ENCODE data around the gene PIP.

DNA sequence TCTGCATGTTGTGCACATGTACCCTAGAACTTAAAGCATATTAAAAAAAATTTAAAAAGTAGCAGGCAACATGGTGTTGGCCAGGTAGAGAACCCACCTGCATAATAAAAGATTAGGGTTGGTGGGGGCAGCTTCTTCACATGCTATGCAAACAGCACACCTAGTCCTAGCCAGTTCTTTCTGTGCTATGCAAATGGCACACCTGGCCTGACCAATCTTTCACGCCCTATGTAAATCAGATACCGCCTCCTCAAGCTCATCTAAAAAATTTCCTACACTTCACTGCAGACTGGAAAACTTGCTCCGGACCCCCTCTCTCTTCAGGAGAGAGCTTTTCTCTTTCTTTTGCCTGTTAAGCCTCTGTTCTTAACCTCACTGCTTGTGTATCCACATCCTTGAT lies 14.5 kb upstream of the PIP start:
- TF ChIP-seq, protein P1, sequence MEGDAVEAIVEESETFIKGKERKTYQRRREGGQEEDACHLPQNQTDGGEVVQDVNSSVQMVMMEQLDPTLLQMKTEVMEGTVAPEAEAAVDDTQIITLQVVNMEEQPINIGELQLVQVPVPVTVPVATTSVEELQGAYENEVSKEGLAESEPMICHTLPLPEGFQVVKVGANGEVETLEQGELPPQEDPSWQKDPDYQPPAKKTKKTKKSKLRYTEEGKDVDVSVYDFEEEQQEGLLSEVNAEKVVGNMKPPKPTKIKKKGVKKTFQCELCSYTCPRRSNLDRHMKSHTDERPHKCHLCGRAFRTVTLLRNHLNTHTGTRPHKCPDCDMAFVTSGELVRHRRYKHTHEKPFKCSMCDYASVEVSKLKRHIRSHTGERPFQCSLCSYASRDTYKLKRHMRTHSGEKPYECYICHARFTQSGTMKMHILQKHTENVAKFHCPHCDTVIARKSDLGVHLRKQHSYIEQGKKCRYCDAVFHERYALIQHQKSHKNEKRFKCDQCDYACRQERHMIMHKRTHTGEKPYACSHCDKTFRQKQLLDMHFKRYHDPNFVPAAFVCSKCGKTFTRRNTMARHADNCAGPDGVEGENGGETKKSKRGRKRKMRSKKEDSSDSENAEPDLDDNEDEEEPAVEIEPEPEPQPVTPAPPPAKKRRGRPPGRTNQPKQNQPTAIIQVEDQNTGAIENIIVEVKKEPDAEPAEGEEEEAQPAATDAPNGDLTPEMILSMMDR (IDR thresholded peaks at IDR 0.05; ENCODE audit: low read depth, low read length), result no peak
- no peak for TF ChIP-seq EZH2phosphoT487 (IDR thresholded peaks at IDR 0.05; ENCODE audit: low read depth)
